ENCODE measurements around the gene IPO4.

The IPO4 gene

DNA sequence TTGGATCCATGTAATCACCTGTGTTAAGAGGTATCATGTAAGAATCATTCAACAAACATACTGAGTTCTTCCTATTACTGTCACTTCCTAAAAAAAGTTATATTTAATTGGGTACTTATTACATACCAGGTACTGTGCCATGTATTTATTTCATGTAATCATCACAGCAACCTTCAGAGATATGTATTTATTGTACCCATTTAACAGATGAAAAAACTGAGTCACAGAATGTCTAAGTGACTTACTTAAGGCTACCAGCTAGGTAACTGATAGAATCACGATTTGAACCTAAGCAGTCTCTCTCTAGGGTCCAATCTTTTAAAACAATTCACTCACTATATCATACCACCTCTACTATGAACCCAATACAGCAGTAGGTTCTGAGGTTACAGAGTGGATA is 44.2 kb downstream of the IPO4 start:
- DNase-seq: no peak
- no peak overlapping the region for H3K4me3 ChIP-seq (ENCODE audit: low read depth, low read length)

DNA sequence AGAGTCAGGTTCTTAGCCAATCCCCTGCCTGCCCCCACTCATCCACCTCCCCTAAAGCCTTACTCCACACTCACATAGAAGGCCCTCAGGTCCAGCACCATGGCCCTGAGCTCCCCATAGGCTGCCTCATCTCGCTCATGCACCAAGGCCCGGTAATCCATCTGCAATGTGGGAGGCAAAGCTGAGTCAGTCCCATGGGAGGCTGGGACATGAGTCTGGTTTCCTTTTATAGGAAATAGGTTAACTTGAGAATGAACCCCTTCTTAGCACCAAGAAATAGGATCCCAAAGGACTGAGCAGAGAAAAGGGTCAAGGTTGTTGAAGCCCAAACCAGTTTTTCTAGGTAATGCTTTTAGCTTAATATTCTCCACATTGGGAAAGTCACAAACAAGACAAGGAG is 45.1 kb downstream of the IPO4 start:
- Histone ChIP-seq H3K27me3 (no peaks in the 10 kb centered on the region), H3K9me3 (no peaks in the 10 kb centered on the region), H3K36me3 (peaks cover 11% of the 10 kb centered on the region), H3K4me1 (no peaks in the 10 kb centered on the region), H3K4me3 (ENCODE audit: low read depth, low read length) (no peak overlapping the region)
- DNase-seq: no peak
- TF ChIP-seq, protein P1, sequence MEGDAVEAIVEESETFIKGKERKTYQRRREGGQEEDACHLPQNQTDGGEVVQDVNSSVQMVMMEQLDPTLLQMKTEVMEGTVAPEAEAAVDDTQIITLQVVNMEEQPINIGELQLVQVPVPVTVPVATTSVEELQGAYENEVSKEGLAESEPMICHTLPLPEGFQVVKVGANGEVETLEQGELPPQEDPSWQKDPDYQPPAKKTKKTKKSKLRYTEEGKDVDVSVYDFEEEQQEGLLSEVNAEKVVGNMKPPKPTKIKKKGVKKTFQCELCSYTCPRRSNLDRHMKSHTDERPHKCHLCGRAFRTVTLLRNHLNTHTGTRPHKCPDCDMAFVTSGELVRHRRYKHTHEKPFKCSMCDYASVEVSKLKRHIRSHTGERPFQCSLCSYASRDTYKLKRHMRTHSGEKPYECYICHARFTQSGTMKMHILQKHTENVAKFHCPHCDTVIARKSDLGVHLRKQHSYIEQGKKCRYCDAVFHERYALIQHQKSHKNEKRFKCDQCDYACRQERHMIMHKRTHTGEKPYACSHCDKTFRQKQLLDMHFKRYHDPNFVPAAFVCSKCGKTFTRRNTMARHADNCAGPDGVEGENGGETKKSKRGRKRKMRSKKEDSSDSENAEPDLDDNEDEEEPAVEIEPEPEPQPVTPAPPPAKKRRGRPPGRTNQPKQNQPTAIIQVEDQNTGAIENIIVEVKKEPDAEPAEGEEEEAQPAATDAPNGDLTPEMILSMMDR (IDR thresholded peaks at IDR 0.05; ENCODE audit: low read depth, low read length): no peak

More for the DNA sequence above, 44.2 kb downstream of the IPO4 start:
- TF ChIP-seq, protein P1 (IDR thresholded peaks at IDR 0.05; ENCODE audit: low read depth, low read length): no peak
- no peaks in the 10 kb centered on the region for H3K9me3 ChIP-seq
- H3K27me3 ChIP-seq: no peaks in the 10 kb centered on the region
- no peaks in the 10 kb centered on the region for H3K4me1 ChIP-seq
- H3K36me3 ChIP-seq: peaks cover 4% of the 10 kb centered on the region

DNA sequence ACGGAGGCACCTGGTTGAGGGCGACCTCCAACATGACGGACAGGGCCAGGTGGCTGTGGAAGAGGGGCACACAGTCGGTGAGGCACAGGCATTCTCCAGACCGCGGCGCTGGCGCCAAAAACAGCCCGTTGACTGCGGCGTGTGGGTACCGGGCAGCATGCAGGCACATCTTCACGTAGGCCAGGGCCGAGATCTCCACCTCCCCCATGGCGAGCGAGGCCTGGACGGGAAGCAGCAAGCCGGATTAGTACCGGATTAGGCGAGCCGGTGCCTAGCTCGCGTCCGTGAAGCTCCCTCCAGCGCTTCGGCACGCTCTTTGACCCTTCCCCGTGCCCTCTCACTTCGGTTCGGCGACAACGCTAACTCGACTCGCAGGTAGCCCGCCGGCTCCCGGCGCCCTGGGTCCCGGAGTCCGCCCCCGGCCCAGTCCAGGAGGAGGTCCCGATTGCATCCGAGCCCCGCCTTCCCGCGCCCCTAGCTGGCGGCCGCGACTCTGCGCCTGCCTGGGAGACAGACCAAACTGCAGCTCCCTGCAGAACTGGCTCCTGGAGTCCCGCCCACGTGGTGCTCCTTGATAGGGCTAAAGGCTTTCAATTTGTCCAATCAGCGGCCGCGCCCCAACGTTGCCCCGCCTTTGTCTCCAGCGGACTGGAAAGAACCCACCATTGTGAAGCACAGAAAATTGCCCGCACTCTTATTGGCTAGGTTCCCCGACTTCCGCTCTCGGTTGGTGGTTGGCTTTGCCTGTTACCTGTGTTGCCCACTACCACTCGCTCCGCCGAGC is 47.3 kb downstream of the IPO4 start, which contains the start of gene EMC9:
EMC9 (minus strand) TSS at position 495 of the 784 bp plus-strand sequence; CDS start at position 208, 287 bp downstream.
- Histone ChIP-seq H3K4me3 (ENCODE audit: low read depth, low read length) (peak within 1 kb of the TSS; percentile 95), H3K27me3 (no peaks in the 10 kb centered on the region), H3K4me1 (no peaks in the 10 kb centered on the region), H3K36me3 (peaks cover 16% of the 10 kb centered on the region), H3K9me3 (no peaks in the 10 kb centered on the region)
- TF ChIP-seq, protein P1 (IDR thresholded peaks at IDR 0.05; ENCODE audit: low read depth, low read length): peak; percentile 27
- peak; percentile 100 for DNase-seq

DNA sequence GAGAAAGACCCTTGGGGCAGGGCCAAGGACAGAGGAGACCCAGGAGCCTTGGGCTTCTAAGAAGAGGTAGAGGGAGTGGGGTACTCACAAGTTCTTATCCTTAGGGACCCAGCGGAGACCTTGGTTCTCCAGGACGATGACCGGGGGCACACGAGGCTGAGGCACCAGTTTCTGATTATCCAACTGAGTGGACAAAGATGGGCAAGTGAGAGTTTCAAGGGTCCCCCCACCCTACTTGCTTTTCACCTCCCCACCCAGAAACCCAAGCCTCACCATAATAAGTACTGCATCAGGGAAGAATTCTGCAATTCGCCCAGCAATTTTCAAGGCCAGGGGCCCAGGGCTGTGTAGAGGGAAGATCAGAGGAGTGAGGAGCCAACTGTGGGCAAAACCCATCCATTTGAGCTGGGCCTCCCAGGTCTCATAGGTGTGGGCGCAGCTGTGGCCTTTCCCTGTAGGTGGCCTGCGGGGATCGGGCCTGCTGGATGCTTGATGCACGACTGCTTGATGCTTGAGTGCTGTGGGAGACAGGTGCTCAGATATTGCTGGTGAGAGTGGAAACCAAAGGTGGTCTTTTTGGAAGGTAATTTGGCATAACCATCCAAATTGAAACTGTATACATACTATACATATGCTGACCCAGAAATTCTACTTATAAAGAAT is 49.2 kb downstream of the IPO4 start:
- Histone ChIP-seq H3K27me3 (no peaks in the 10 kb centered on the region), H3K36me3 (peaks cover 16% of the 10 kb centered on the region), H3K4me3 (ENCODE audit: low read depth, low read length) (peak overlapping the region; percentile 95), H3K4me1 (no peaks in the 10 kb centered on the region), H3K9me3 (no peaks in the 10 kb centered on the region)
- no peak for DNase-seq
- TF ChIP-seq, protein P1 (IDR thresholded peaks at IDR 0.05; ENCODE audit: low read depth, low read length): no peak

DNA sequence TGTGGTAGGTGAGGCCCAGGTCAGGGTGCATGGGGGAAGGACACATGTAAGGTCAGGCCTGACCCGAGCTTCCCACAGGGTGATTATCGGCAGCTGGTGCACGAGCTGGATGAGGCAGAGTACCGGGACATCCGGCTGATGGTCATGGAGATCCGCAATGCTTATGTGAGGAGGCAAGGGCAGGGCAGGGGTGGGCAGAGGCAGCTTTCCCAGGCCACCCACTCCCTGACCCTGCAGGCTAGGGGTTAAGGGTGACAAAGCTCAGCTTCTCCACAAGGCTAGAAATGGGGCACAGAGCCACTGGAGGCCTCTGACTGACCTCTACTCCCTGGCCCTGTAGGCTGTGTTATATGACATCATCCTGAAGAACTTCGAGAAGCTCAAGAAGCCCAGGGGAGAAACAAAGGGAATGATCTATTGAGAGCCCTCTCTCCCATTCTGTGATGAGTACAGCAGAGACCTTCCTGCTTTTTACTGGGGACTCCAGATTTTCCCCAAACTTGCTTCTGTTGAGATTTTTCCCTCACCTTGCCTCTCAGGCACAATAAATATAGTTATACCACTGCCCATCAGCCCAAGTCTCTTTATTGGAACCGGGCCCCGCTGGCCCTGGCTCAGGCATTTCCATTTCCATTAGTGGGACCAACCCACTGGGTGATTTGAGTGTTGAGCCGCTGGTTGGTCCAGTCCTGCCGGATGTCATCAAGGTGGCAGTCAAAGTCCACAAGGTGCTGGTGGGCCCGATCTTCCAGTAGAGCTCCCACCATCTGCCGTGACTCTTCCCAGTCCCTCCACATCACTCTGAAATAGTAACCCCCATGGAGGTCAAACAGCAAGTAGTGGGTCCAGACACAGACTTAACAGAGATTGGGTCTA is 50.0 kb downstream of the IPO4 start:
- no peaks in the 10 kb centered on the region for H3K4me1 ChIP-seq
- no peaks in the 10 kb centered on the region for H3K27me3 ChIP-seq
- H3K9me3 ChIP-seq: no peaks in the 10 kb centered on the region
- TF ChIP-seq, protein P1 (IDR thresholded peaks at IDR 0.05; ENCODE audit: low read depth, low read length): no peak
- H3K4me3 ChIP-seq (ENCODE audit: low read depth, low read length): no peak overlapping the region
- peaks cover 16% of the 10 kb centered on the region for H3K36me3 ChIP-seq
- no peak for DNase-seq

Data from BE2C (cell line).